ENCODE measurements around the gene KCNJ12. TPM values are rescaled to one million over a fixed set of nuclear protein-coding genes. Genes with fewer than 3 reads are reported as not detected.

Gene KCNJ12
- total RNA-seq, 1 donor from 2014 or later = 13.2 TPM

DNA sequence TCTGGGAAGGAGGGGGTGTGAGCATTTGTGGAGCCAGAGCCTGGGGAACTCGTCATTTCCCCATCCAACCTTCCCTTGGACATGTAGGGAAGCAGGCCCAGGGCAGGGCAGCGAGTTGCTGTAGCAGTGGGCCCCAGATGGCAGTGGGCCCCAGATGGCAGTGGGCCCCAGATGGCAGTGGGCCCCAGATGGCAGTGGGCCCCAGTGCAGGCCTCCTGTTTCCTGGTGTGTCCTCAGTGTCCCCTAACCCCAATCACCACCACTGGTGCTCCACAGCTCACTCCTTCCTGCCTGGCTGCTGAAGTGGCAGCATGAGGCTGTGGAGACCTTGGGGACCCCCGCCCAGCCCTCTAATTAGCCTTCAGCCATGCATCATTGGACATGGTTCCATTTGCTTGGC, 4.5 kb downstream of the KCNJ12 start:
- DNase-seq (ENCODE audit: low spot score in 2 of 2) = no peak
- H3K36me3 ChIP-seq = no peaks in the 10 kb centered on the region
- H3K4me3 ChIP-seq = no peak overlapping the region
- TF ChIP-seq, protein P1, sequence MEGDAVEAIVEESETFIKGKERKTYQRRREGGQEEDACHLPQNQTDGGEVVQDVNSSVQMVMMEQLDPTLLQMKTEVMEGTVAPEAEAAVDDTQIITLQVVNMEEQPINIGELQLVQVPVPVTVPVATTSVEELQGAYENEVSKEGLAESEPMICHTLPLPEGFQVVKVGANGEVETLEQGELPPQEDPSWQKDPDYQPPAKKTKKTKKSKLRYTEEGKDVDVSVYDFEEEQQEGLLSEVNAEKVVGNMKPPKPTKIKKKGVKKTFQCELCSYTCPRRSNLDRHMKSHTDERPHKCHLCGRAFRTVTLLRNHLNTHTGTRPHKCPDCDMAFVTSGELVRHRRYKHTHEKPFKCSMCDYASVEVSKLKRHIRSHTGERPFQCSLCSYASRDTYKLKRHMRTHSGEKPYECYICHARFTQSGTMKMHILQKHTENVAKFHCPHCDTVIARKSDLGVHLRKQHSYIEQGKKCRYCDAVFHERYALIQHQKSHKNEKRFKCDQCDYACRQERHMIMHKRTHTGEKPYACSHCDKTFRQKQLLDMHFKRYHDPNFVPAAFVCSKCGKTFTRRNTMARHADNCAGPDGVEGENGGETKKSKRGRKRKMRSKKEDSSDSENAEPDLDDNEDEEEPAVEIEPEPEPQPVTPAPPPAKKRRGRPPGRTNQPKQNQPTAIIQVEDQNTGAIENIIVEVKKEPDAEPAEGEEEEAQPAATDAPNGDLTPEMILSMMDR (IDR thresholded peaks at IDR 0.05) = no peak
- no peak overlapping the region for H3K27ac ChIP-seq
- H3K9me3 ChIP-seq = no peaks in the 10 kb centered on the region
- H3K4me1 ChIP-seq = peaks cover 4 to 6% of the 10 kb centered on the region in 2 donors
- intact Hi-C loops (cut with DNase I) = no loop called here
- no peaks in the 10 kb centered on the region for H3K27me3 ChIP-seq

DNA sequence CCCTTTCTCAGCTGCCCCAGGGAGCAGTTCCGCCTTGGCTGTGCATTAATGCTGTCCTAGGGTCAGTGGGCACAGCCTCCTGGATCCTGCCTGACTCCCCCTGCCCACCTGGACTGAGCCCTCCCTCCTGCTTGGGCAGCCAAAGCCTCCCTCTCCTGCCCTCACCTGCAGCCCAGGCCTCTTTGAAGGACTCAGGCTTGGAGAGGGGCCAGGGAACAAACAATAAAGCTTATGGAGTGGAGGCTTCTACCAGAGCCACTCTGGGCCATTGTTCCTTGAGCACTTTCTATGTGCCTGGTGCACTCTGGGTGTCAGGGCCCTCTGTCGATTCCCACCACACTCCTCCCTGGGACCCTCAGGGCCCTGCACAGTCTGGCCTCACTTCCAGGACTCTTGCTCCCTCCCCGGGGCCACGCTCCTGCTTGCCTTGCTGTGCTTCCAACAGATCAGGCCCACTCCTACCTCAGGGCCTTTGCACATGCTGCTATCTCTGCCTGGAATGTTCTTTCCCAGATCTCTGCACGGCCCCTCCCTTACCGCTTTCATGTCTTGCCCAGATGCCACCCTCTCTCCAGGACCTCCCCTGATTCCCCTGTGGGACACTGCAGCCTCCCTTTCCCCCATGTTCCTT, 5.0 kb downstream of the KCNJ12 start:
- no peak overlapping the region for H3K27ac ChIP-seq
- H3K36me3 ChIP-seq = no peaks in the 10 kb centered on the region
- H3K4me1 ChIP-seq = peaks cover 4 to 6% of the 10 kb centered on the region in 2 donors
- H3K9me3 ChIP-seq = no peaks in the 10 kb centered on the region
- TF ChIP-seq, protein P1 (IDR thresholded peaks at IDR 0.05) = no peak
- DNase-seq (ENCODE audit: low spot score in 2 of 2) = no peak
- H3K27me3 ChIP-seq = no peaks in the 10 kb centered on the region
- H3K4me3 ChIP-seq = no peak overlapping the region
- intact Hi-C loops (cut with DNase I) = no loop called here

DNA sequence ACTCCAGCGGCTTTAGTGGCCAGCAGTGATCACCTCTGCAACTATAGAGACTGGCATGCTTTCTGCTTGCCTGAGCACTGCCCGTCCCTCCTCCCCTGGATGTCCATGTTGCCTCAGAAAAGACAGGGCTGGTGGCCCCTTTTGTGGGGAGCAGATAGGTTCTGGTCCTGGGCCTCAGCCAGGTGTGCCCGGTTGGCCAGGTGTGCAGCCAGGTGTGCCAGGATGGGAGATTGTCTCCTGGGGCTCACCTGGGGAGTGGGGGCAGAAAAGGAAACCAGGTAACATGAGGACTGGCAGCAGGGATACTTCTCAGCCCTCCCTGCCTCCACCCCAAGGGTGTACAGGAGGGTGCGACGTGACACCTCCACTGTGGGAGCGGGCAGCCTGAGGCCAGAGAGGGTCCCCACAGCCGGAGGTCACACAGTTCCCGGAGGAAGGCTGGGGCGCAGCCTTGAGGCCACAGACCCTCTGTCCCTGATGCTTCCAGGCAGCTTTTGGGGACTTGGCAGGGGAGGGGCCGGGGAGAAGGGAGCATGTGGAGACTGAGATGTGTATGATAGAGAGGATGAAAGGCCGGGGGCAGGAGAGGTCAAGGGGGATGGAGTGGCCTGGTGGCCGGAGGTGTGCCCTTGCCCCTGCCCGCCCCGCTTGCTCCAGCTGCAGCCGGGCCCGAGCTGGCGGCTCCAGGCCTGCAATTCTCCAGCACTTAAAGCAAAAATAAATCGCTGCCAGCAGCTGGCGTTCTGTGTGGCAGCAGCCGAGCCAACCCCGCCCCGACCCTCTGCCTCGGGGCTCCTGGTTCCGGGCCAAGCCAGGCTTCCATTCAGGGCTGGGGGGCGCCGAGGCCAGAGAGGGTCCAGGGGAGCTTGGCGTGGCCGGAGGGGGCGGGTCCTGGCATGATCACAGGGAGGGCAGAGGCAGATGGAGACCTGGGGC, 6.7 kb downstream of the KCNJ12 start:
- Histone ChIP-seq H3K4me1 (no peaks in the 10 kb centered on the region), H3K9me3 (no peaks in the 10 kb centered on the region), H3K27me3 (no peaks in the 10 kb centered on the region), H3K36me3 (no peaks in the 10 kb centered on the region), H3K4me3 (no peak overlapping the region), H3K27ac (no peak overlapping the region)
- TF ChIP-seq, protein P1 (IDR thresholded peaks at IDR 0.05) = no peak
- intact Hi-C loops (cut with DNase I) = no loop called here
- DNase-seq (ENCODE audit: low spot score in 2 of 2) = no peak

GRCh38 chr17:21385281-21385845, 9.2 kb downstream of the KCNJ12 start:
- no peaks in the 10 kb centered on the region for H3K36me3 ChIP-seq
- no peaks in the 10 kb centered on the region for H3K4me1 ChIP-seq
- no peak for DNase-seq (ENCODE audit: low spot score in 2 of 2)
- no peak overlapping the region for H3K4me3 ChIP-seq
- no peak overlapping the region for H3K27ac ChIP-seq
- no peaks in the 10 kb centered on the region for H3K9me3 ChIP-seq
- no peaks in the 10 kb centered on the region for H3K27me3 ChIP-seq
- intact Hi-C loops (cut with DNase I) = no loop called here
- TF ChIP-seq, protein P1 (IDR thresholded peaks at IDR 0.05) = no peak

- TF ChIP-seq, protein P1 (IDR thresholded peaks at IDR 0.05) = no peak
- Histone ChIP-seq H3K27ac (no peak overlapping the region), H3K27me3 (no peaks in the 10 kb centered on the region), H3K4me1 (no peaks in the 10 kb centered on the region), H3K9me3 (no peaks in the 10 kb centered on the region), H3K4me3 (no peak overlapping the region), H3K36me3 (no peaks in the 10 kb centered on the region)
- intact Hi-C loops (cut with DNase I) = no loop called here
- no peak for DNase-seq (ENCODE audit: low spot score in 2 of 2)
Observed at GRCh38 chr17:21387616-21388015, 11.5 kb downstream of the KCNJ12 start.
